GM19372 (cell line): Measurements from ENCODE around the gene CELF2.

Experiments
- ATAC-seq: cut with Tn5 transposase; IDR thresholded peaks from one replicate; pipeline ENCODE4 v1.9.1; 2021; ENCODE audit warnings: mild to moderate bottlenecking, low read depth, moderate library complexity; ENCODE audit not compliant: unreplicated experiment

CELF2 gene

DNA sequence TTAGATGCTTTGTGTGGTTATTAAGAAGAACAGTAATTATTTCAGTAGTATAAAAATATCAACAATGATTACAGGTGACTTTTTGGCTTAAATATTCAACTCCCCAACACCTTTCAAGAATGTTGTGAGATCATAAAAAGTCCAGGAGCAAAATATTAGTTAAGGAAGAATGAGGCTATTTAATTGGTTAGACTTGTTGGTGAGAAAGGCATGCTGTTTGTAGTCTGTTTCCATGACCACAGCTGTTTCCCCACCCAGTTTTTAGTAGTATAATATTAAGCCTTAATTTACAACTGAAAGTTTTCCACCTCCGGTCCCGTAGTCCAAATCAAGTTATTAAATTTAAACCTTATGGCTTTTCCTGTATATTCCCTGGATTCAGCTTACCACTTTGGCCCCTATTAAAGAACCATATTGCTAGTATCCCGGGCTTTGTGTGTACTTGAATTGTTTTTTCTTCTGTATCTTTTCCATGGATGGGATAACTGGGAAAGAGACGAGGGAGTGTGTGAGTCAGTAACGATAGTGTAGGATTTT lies 133.3 kb downstream of the CELF2 start:
- no peak for ATAC-seq

DNA sequence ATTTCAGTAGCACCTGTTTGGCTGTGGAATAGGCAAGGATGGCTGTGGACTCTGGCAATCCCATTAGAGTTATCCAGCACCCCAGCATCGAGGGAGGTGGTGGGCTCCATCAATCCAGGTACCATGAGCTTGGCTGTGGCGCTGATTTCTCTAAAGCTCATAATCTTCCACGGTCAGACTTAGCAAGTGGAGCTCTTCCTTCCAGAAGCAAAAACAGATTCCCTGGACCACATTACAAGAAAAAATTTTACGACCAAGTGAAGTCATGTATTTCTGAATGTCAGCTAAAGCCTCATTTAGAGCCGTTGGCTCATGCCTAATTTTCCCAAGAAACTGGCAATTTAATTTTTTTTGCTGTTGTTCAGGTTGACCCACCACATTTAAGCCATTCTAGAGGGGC lies 135.1 kb downstream of the CELF2 start:
- no peak for ATAC-seq

DNA sequence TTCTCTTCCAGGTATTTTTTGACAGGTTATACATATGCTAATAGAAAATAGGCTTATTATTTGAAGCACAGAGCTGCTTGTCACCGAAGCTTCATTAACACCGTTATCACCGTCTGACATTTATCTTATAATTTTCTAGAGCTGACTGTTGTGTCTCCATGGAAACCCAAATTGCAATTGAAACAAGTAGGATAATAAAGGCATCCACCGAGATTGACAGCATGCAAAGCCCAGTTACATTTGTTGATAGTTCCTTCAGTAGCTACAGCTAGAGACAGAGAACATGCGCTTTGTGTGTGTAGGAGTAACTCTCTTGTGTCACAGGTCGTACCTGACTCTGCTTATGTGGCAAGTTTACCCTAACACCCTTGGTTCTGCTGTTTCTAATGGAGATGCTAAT lies 135.6 kb downstream of the CELF2 start:
- no peak for ATAC-seq

DNA sequence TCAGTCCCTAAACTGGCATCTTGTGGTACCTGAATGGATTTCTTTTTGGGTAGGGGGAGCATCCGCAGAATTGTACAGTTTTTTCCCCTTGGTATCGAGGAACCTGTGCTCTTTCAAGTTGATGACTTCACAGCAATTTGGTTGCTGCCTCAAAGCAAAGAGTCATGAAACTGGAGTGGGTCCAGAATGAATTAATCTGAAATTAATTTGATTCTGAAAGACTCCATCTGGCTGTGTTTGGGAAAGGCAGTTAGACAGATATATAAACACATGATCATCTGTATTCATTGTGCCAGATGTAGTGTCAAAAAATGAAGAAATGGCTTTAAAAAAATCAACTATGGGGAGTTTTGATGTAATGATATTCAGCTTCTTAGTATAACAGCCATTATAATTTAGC lies 136.1 kb downstream of the CELF2 start:
- no peak for ATAC-seq

DNA sequence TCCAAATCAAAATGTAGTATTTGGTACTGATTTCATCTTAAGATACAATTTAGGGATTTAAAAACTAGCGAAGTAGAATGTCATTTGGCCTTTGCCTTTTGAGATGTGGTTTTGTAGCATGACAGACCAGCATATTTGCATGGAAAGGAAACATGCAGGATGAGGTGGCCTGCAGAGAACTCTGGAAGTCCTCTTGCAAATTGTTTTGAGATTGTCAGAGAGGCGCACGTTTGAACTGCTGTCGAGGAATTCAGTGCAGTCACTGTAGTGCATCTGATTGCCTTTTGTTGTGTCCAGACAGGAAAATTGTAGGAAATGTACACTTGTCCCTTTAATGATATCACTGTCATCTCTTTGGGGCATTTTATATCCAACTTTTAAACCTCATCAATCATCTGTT lies 136.7 kb downstream of the CELF2 start:
- no peak for ATAC-seq

DNA sequence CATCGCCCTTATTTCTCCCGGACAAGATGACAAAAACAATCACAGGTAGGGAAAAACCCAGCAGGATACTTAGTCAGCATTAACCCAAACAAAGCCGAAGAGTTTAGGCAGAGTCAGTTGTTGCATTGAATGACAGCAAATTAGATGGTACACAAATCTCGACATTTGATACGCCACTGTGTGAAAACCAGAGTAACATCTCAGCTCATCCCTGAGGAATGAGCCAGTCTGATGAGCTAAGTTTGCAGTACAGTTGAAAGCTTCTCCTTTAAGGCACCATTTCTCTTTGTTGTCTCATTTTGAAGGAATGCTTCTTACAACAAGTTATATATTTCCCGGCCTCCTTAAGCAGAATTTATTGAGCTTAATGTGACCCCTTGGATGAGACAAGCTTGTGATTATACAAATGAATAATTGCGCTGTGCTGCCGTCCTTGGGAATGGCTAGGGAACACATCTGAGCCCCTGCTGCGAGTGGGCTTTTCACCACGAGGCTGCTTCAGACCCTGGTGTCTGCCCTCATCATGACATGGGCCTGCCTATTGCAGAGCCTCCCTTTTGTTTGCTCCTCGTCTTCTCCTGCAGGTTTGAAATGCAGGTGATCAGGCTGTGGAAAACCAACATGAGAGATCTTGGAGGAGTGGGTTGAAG lies 137.3 kb downstream of the CELF2 start:
- ATAC-seq = no peak

DNA sequence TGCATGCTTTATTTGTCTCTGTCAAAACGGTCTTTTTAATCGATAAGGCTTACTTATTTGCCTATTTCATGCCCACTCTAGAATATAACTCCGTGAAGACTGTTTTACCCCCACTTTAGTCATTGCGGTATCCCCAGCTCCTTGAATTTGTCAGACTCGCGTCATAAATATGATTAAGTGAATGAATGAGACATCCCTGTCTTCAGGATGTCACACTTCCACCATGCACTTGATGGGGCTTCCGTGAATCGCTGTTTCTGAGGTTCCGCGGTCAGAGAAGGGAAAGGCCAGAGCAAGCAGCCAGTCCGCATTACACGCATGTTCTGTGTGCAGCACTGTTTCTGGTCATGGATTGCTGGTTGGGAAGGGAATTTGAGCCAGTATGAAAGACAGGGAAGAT lies 138.8 kb downstream of the CELF2 start:
- no peak for ATAC-seq

DNA sequence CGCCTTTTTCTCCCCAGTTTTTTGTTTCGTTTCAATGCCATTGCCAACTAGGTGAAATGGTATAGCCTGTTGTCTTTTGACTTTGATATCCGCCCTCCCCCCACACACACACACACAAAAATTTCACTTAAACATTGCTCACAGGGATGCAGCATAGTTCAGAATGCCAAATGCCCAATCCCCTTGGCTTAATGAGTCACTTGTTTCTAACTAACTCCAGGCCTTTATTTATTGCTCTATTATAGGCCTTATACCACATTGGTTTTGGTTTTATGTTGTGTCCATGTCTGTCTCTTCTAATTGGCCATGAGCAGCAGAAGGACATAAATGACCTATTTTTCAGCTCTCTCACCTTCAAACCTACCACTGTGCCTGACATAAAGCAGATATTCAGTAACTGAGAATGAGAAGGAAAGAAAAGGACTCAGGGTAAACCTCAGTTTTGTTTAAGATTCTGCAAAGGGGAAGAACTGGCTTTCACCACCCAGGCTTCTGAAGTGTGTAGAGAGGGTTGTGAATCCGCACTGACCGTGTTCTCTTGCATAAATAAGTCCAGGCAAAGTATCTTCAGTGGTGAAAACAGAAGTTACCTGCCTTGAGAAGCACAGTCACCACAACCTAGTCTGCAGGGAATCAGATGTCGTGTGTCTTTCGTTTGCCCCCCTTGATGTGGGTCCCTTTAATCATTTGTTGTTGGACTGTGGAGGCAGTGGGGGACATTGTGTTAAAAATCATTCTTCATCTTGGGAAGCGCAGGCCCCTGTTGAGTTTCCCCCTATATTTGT lies 139.8 kb downstream of the CELF2 start:
- ATAC-seq = no peak

DNA sequence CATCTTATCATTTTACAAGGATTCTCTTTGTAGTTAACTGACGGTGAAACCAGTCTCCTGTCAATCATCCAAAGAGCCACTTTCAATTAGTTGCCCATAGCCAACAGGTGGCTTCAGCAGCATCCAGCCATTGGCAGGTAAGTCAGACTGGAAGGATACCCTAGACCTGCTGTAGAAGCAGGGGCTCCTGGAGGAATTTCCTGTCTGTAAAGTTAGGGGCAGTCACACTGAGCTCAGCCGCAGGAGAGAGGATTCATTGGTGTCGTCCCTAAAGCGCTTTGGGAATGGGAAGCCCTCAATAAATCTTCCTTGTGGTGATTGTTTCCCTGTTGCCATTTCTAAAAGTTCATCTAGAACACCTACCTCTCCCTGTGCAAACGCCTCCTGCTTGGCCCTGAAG lies 140.4 kb downstream of the CELF2 start:
- no peak for ATAC-seq

DNA sequence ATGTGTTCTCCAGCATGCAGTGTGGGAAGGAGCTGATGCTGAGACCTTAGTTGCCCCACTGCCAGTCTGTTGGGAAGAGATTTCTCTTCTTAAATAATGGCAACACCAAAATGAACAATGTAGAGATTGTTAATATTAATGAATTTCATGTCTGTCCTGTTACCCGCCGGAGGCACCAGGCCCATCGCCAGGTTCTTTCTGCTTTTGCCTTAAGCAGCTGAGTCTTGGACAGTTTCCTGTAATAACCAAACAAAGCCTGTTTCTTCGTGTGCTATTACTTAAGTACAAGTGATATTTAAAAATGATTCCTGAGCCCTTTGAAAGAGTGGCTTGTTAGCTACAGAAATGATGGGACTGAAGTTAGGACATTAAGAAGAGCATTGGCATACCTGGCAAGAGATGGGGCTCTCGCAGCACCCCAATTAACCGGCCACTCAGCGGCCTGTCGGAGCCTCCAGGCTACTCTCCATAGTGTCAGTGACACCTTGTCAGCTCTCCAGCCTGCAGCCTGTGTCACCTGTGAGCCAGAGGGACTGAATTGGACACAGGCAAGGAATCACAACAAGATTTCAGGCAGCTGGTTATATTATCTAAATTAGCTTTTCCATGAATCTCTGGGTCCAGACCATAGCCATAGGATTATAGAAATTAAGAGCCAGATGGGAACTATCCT lies 142.0 kb downstream of the CELF2 start:
- no peak for ATAC-seq

DNA sequence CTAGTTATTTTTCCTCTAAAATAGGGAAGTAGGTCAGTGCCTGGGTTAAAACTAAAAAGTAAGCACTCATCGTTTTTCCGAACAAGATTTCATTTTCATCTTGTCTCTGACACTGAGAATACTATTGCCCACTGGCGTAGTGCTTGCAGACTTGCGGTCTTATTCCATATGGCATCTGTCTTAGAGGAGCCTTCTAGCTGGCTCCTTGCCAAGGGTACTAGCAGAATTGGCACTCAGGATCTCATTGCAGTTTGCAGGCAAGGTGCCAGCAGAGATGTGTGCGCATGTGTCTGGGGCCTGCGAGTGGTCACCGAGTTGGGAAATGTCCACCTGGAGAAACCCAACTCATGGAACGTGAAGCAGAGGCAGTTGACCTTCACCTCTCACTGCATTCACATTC lies 143.4 kb downstream of the CELF2 start:
- ATAC-seq = no peak

DNA sequence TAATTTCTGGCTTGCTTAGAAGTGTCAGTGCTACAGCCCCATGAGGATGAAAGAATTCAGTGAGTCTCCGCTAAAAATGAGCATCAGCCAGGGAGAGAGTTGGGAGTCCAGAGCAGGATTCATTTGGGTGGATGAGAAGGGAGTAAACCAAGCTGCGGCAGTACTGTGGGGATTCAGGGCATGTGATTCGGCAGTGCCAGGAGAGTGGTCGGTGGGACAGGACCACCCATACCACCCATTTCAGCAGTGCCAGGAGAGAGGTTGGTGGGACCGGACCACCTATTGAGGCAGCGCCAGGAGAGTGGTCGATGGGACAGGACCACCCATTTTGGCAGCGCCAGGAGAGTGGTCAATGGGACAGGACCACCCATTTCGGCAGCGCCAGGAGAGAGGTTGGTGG lies 144.2 kb downstream of the CELF2 start:
- ATAC-seq = no peak

DNA sequence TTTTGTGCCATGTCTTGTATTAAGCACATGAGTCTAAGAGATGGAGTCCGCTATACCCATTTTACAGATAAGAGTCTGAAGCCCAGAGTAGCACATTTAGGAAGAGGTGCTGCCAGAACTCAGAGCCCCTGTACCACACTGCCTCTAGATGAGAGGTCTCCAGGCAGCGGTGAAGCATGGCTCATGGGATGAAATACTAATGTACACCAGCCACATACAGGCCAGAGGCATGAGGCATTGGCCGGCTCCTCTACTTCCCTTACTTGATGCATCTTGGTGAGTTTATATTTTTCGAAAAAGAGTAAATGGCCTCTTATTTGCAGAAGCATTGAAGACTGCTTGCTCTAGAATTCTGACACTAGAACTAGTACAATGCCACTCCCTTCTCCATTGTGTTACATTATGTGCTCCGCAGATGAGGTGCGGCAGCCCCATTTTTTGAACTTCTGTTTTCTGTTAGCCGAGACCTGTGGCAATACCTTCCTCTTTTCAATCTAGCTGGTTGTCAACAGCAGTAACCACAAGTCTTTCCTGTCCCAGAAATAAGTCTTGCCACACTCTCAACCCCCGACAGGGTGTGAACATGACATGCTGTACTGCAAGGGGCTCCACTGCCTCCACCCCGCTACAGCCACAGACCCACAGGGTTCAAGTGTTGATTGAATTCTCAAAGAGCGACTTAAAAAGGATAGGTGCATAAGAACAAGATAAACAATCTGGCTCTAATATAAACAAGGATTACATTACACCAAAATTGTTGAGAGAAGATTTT lies 145.3 kb downstream of the CELF2 start:
- peak; percentile 63 for ATAC-seq

DNA sequence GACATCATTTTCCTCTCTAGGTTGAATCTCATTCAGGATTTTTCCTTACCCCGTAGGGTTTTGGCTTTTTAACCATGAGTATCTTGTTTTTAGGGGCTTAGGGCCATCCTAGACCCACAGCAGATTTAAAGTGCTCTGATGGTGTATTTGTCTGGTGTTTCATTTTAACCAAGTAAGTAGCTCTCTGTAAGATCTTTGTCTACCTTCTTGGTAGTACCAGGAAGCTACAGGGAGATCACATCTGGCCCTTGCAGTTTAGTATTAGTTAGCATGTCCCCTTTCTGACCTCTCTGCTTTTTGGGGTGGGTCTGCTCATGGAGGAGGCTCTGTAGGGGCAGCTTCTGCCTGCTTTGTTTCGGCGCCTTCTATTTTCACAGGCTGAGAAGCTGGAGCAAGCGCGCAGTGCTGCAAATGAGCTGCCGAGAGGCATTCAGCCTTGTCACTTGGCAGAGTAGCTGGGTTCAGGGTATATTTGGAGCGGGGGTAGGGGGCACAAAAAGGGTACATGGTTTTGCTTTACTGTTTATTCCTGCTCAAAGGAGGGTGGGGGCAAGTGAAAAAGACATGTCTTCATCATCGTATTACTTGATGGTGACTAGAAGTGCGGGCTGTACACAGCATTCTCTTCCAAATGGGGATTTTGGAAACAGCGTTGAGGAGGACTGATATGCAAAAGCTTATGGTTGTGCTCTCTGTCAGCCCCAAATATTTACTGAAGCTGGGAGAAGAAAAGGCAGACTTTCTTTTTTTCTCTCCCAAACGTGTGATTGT lies 146.3 kb downstream of the CELF2 start:
- no peak for ATAC-seq

DNA sequence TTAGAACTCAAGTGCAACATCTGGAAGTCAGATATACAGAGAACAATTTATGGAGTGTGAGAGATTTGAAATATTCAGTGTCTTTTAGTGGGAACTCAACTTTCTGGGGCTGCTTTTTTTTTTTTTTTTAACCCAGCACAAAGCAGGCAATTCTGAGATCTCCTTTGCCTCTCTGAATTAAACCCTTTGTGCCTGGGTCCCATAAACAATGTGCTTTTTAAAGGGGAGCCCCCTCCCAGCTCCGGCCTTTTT lies 146.8 kb downstream of the CELF2 start:
- no peak for ATAC-seq

DNA sequence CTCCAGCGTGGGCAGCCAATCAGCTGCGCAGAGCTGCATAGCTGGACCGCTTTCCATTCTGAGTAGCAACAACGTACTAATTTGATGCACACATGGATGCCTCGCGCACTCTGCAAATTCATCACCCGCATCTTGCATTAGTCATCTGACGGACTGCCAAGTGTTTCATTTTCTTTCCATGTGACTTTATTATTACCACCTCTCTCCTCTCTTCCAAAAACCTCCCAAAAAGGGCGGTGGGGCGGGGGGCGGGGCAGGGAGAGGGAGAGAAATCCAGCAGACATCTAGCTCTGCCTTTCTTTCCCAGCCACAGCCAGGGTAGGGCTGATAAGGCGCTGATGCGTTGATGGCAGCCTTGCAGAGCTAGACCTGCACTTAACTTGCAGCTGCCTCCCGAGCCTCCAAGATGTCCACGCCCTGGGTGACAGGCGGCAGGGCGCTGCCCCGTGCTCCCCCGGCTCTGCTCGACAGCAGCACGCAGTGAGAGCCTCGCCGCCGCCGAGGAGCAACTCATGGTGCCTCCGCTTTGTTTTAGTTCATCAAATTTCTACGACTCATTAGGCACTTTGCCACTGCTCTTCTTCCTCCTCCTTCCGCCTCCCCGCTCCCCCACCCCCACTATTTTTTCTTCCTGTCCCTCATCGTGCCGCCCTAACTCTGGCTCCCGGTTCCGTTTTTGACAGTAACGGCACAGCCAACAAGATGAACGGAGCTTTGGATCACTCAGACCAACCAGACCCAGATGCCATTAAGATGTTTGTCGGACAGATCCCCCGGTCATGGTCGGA lies 147.3 kb downstream of the CELF2 start:
- peak; percentile 17 for ATAC-seq

DNA sequence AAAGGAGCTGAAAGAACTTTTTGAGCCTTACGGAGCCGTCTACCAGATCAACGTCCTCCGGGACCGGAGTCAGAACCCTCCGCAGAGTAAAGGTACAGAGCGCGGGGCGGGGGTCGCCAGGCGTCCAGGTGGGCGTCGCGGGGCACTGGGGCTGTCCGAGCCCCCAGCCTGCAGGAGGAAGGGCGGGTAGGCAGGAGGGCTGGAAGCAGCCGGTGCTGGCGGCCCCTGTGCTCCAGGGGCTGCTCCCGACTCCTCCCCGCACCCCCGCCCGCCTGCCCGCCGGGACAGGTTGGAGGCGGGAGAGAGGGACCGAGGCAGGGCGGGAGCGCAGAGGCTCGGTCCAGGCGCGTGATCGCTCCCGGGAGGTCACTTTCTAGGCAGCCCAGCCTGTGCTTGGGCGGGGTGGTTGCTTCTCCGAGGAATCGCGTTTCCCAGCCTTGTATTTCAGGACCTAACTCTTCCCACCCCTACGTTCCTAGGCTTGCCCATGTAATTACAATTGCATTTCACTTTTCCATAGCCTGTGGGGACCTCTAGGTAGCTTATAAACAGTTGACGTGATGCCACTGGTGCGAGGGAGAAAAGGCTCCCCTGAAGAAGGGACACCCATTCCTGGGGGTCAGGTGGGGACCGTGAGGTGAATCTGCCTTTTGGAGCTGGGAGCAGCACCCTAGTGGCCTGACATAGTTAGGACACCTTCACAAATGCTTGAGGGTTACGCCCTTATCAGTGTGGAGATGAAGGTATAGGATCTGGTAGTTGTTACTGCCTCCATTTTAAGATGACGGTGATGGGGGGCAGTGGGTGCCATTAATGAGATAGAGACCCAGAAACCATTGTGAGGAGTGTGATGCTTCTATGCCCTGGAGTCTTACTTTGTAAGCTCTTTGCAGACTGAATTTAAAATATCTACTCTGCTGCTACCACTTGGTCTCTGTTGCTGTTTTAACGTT lies 148.2 kb downstream of the CELF2 start:
- peak; percentile 48 for ATAC-seq

DNA sequence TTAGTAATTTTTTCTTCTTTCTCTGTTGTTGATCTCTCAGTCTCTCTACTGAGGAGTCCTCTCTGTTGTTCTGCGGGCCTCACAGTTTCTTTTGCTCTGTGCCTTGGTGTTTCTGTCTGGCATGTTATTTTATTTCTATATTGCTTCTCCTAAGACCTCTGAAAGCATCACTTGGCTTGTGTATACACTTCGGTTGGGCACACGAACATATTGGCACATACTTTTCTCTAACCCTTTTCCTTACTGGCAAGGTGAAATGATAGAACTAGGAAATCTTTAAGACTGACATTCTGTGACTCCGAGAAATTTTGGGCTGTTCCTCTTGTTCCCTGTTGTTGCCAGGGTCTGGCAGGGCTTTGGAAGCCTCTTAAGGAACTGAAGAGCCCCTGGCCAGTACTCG lies 148.9 kb downstream of the CELF2 start:
- no peak for ATAC-seq
